Anterior cingulate cortex (tissue), 58 donors: ENCODE measurements around the gene KDELR1.

Experiments
- DNase-seq, 58 donors: peaks; one replicate each; lab custom pipeline; 2025; lab: John Stamatoyannopoulos, UW

KDELR1 gene

GRCh38 chr19:48391100-48392005, at the start of gene KDELR1:
Gene KDELR1, minus strand, starts transcription at chr19:48391551. Its CDS starts 193 bp downstream, at chr19:48391358.
- DNase-seq = peak in 57 of 58 donors; percentile 39 to 89 (median 69)

DNA sequence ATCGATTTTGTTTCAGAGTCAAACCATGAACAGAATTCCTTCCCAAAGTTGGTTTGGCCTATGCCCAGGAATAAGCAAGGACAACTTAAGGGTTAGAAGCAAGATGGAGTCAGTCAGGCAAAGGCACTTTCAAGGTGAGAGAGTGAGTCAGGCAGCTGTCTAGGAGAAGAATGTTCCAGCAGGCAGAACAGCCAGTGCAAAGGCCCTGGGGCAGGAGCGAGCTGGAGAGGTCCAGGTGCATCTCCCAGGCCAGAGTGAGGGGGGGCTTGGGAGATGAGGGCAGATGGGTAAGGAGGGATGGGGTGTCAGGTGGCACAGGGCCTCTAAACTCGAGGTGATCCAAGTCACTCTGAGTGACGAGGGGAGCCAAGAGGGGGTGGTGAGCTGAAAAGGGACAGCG, 45.2 kb upstream of the KDELR1 start:
- no peak for DNase-seq

GRCh38 chr19:48433337-48433736, 42.0 kb upstream of the KDELR1 start:
- no peak for DNase-seq

DNA sequence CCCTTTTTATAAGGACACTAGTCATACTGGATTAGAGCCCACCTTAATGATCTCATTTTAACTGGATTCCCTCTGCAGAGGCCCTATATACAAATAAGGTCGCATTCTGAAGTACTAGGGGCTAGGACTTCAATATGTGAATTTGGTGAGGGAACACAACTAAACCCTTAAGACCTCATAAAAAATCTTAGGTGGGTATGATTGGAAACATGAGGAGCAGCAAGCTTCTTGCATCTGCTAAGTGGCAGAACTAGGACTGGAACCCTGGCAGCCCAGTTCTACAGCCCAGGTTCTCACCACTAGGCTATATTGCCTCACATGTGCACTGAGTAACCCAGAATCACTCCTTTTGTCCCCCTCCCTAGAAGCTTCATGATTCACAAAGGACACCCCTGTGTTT, 37.3 kb upstream of the KDELR1 start:
- no peak for DNase-seq

DNA sequence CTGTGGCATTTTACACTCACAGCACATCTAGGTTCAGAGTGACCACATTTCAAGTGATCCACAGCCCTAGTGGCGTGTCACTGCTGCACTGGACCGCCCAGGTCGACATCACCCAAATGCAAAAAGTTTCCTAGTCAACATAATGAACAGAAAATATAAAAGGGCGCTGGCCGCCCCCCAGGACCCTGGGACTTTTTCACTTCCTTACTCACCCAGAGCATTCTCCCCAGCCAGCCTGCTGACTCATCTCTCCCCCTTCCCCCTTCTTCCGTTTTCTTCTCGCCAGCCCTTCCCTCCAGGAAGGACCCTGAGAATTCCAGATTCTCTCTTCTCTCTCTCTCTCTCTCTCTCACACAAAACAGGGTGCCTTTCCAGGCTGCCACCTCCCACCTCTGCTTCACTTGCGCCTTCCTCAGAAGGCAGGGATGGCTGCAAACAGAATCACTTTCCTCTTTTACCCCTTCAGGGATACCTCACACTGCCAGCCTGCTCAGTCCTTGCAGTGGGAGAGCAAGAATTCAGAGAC, 33.4 kb upstream of the KDELR1 start:
- peak in 8 of 58 donors; percentile 6 to 20 (median 16) for DNase-seq

DNA sequence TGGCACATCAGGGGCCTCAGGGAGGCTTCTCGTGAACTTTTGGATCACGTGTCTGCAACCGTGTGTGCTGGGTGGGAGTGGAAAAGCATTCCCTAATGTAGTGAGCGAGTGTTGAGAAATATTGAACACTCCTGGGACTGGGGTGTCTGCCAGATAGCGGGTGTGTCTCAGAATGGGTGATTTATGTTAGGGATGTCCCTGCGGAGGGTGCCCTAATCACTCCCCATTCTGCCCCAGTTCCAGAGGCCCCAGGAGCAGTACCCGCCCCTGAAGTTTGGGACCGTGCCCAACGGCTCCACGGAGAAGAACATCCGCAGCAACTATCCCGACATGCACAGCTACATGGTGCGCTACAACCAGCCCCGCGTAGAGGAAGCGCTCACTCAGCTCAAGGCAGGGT, 30.2 kb upstream of the KDELR1 start:
- DNase-seq = no peak

GRCh38 chr19:48419158-48419920, 28.0 kb upstream of the KDELR1 start:
- peak in 22 of 58 donors; percentile 4 to 56 (median 28) for DNase-seq

GRCh38 chr19:48418317-48419064, 27.1 kb upstream of the KDELR1 start:
- no peak for DNase-seq

- DNase-seq = no peak
Measured at GRCh38 chr19:48417421-48417820, 26.1 kb upstream of the KDELR1 start.

DNA sequence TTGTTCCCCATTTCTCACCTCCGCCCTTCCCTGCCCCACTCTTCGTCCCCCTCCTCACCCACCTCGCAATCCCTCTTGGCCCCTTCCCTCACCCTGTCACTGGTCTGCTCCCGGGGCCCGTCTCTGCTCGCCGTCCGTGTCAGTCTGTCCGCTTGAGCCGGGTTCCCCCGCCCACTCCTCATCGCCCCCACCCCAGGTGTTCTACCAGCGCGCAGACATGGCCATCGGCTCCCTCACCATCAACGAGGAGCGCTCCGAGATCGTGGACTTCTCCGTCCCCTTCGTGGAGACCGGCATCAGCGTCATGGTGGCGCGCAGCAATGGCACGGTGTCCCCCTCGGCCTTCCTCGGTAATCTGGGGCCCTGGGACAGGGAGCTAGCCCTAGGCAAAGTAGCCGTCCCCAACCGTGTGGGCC, 24.5 kb upstream of the KDELR1 start:
- no peak for DNase-seq

- peak in 24 of 58 donors; percentile 6 to 55 (median 23) for DNase-seq
Measured at GRCh38 chr19:48415395-48415794, 24.0 kb upstream of the KDELR1 start.

DNA sequence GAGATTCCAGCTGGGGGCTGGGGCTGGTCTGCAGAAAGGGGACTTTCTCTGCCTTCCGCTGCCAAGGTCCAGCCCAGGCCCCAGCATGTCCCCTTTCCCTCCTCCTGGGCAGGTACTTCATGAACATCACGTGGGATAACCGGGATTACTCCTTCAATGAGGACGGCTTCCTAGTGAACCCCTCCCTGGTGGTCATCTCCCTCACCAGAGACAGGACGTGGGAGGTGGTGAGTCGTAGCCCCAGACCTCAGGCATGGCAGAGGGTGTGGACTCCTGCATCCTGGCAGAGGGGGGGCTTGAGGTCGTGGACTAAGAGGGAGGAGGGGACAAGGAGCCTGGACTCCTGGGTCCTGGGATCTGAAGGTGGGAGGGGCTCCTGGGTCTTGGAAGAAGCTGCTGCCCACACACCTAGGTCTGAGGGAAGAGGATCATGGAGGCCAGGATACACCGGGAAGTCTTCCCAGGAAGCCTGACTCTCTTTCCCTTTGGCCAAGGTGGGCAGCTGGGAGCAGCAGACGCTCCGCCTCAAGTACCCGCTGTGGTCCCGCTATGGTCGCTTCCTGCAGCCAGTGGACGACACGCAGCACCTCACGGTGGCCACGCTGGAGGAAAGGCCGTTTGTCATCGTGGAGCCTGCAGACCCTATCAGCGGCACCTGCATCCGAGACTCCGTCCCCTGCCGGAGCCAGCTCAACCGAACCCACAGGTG, 22.7 kb upstream of the KDELR1 start:
- no peak for DNase-seq

- no peak for DNase-seq
Measured at GRCh38 chr19:48405850-48406249, 14.5 kb upstream of the KDELR1 start.

GRCh38 chr19:48405010-48405659, 13.8 kb upstream of the KDELR1 start:
- DNase-seq = no peak

- DNase-seq = peak in 30 of 58 donors; percentile 7 to 60 (median 27)
Measured at GRCh38 chr19:48403606-48404005, 12.3 kb upstream of the KDELR1 start.

DNA sequence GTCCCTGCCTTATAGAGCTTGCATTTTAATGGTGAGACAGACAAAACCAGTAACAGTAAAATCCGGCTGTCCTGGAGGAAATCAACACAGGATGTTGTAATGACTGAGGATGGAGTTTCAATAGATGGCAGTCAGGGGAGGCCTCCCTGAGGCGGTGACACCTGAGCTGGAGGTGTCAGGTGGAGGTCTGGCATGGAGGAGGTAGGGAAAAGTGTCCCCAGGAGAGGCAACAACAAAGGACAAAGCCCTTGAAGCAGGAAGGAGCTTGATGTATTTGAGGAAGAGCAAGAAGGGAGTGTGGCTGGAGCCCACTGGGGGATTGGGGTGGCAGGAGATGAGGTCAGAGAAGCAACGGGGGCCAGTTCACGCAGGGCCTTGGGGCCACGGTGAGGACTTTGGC, 9.9 kb upstream of the KDELR1 start:
- DNase-seq = no peak

DNA sequence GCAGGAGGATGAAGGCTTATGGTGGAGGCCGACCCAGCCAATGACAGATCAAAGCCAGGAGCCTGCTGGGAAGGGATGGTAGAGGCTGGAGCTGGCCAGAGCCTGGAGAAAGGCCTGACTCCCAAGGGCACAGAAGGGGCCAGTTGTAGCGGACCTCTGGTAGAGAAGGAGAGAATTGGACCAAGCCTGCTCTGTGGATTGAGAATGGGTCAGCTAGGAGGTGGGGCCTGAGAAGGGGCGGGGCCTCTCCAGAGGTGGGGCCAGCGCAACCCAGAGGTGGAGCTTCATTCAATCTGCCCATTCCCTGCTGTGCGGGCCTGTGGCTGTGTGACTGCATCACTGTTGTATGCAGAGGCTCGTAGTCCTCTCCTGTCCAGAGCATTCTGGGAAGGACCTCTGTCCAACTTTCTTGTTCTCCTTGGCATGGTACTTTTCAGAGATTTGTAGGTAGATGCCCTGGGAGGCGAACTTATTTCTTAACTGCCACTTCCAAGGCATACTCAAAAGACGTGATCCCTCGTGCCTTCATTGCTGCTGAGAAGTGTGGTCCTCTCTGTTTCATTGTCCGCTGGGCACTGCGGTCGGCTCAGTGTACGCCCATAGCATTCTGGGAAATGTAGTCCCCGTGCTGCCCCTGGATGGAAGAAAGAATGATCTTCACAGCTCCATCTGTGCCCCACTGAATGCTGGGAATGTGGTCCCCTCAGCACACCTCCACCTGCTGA, 8.8 kb upstream of the KDELR1 start:
- peak in 2 of 58 donors; percentile 5 to 16 for DNase-seq
